ENCODE measurements around the gene RALGAPA1.

GRCh38 chr14:35535483-35536112 lies 273.5 kb downstream of the RALGAPA1 start:
- TF ChIP-seq, protein P1, sequence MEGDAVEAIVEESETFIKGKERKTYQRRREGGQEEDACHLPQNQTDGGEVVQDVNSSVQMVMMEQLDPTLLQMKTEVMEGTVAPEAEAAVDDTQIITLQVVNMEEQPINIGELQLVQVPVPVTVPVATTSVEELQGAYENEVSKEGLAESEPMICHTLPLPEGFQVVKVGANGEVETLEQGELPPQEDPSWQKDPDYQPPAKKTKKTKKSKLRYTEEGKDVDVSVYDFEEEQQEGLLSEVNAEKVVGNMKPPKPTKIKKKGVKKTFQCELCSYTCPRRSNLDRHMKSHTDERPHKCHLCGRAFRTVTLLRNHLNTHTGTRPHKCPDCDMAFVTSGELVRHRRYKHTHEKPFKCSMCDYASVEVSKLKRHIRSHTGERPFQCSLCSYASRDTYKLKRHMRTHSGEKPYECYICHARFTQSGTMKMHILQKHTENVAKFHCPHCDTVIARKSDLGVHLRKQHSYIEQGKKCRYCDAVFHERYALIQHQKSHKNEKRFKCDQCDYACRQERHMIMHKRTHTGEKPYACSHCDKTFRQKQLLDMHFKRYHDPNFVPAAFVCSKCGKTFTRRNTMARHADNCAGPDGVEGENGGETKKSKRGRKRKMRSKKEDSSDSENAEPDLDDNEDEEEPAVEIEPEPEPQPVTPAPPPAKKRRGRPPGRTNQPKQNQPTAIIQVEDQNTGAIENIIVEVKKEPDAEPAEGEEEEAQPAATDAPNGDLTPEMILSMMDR (IDR thresholded peaks at IDR 0.05 in 2 of 3, conservative IDR thresholded peaks at IDR 0.05 in 1 of 3; ENCODE audit: insufficient read depth in 2 of 3, low read depth in 1 of 3, low read length in 3 of 3): no peak
- TF ChIP-seq ZNF785 (CRISPR knock-in tag; IDR thresholded peaks at IDR 0.05) (no peak), USF2 (CRISPR knock-in tag; IDR thresholded peaks at IDR 0.05) (no peak), JUN (IDR thresholded peaks at IDR 0.05; ENCODE audit: borderline replicate concordance, low read depth, low read length) (no peak), JUN (CRISPR knock-in tag; IDR thresholded peaks at IDR 0.05; ENCODE audit: borderline replicate concordance) (no peak), FOS (IDR thresholded peaks at IDR 0.05; ENCODE audit: extremely low read depth, insufficient read length) (no peak), ZC3H11A (IDR thresholded peaks at IDR 0.05; ENCODE audit: low read depth, low read length) (no peak)
- TF ChIP-seq, protein P2, sequence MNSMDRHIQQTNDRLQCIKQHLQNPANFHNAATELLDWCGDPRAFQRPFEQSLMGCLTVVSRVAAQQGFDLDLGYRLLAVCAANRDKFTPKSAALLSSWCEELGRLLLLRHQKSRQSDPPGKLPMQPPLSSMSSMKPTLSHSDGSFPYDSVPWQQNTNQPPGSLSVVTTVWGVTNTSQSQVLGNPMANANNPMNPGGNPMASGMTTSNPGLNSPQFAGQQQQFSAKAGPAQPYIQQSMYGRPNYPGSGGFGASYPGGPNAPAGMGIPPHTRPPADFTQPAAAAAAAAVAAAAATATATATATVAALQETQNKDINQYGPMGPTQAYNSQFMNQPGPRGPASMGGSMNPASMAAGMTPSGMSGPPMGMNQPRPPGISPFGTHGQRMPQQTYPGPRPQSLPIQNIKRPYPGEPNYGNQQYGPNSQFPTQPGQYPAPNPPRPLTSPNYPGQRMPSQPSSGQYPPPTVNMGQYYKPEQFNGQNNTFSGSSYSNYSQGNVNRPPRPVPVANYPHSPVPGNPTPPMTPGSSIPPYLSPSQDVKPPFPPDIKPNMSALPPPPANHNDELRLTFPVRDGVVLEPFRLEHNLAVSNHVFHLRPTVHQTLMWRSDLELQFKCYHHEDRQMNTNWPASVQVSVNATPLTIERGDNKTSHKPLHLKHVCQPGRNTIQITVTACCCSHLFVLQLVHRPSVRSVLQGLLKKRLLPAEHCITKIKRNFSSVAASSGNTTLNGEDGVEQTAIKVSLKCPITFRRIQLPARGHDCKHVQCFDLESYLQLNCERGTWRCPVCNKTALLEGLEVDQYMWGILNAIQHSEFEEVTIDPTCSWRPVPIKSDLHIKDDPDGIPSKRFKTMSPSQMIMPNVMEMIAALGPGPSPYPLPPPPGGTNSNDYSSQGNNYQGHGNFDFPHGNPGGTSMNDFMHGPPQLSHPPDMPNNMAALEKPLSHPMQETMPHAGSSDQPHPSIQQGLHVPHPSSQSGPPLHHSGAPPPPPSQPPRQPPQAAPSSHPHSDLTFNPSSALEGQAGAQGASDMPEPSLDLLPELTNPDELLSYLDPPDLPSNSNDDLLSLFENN (IDR thresholded peaks at IDR 0.05; ENCODE audit: low read depth in 2 of 2, low read length in 2 of 2): no peak

Data from K562 (cell line).